Effector memory CD8-positive, alpha-beta T cell (primary cell): Measurements from ENCODE around the gene SCMH1.
A peak's percentile ranks its signal among the peaks of the same experiment; 100 is the strongest.
"Not testable (repeated sequence)": the region's sequence is repeated elsewhere in the genome, so short reads cannot be mapped to it uniquely, and the experiment has no call there.

Experiments
- ATAC-seq: fragments of 150-1000 bp; cut with Tn5 transposase; replicated peaks from 2 replicates; pipeline ENCODE4 v1.10.0; 2021; ENCODE audit warnings: mild to moderate bottlenecking, moderate library complexity
- DNase-seq, 3 experiments: peaks; one replicate each; pipeline ENCODE4 v3.0.0; 2021
- H3K27ac Mint-ChIP-seq, 2 donors: one replicate each; pipeline ENCODE4 v1.8.0; 2022; ENCODE audit warnings: mild to moderate bottlenecking in 2 of 2, mixed read lengths in 2 of 2, moderate library complexity in 2 of 2
- H3K27me3 Mint-ChIP-seq, 2 donors: one replicate each; pipeline ENCODE4 v1.8.0; 2022; ENCODE audit warnings: mixed read lengths in 2 of 2
- H3K36me3 Mint-ChIP-seq: one replicate; pipeline ENCODE4 v1.8.0; 2022; ENCODE audit warnings: mild to moderate bottlenecking, moderate library complexity, mixed read lengths; ENCODE audit not compliant: insufficient read depth
- H3K4me1 Mint-ChIP-seq, 2 donors: one replicate each; pipeline ENCODE4 v1.8.0; 2022; ENCODE audit warnings: low read depth in 2 of 2, mixed read lengths in 2 of 2
- H3K4me3 Mint-ChIP-seq, 2 donors: one replicate each; pipeline ENCODE4 v1.8.0; 2022; ENCODE audit warnings: mild to moderate bottlenecking in 2 of 2, mixed read lengths in 2 of 2, moderate library complexity in 2 of 2
- H3K9me3 Mint-ChIP-seq, 2 donors: one replicate each; pipeline ENCODE4 v1.8.0; 2022; ENCODE audit warnings: mixed read lengths in 2 of 2

The SCMH1 gene

GRCh38 chr1:41152622-41153044 lies 89.5 kb downstream of the SCMH1 start:
- Mint-ChIP-seq H3K27me3 (no peaks in the 10 kb centered on the region), H3K4me3 (no peak overlapping the region)

GRCh38 chr1:41151846-41152245 lies 90.3 kb downstream of the SCMH1 start:
- Mint-ChIP-seq H3K4me1 (no peaks in the 10 kb centered on the region), H3K27me3 (no peaks in the 10 kb centered on the region), H3K36me3 (no peaks in the 10 kb centered on the region), H3K4me3 (no peak overlapping the region), H3K9me3 (no peaks in the 10 kb centered on the region), H3K27ac (no peak overlapping the region)
- DNase-seq, result no peak
- no peak for ATAC-seq

More at GRCh38 chr1:41152622-41153044, 89.5 kb downstream of the SCMH1 start:
- no peak overlapping the region for H3K27ac Mint-ChIP-seq
- DNase-seq, result no peak
- no peaks in the 10 kb centered on the region for H3K36me3 Mint-ChIP-seq
- no peaks in the 10 kb centered on the region for H3K4me1 Mint-ChIP-seq
- no peaks in the 10 kb centered on the region for H3K9me3 Mint-ChIP-seq
- no peak for ATAC-seq

- Mint-ChIP-seq H3K4me3 (no peak overlapping the region), H3K4me1 (no peaks in the 10 kb centered on the region), H3K27me3 (no peaks in the 10 kb centered on the region), H3K36me3 (no peaks in the 10 kb centered on the region), H3K9me3 (no peaks in the 10 kb centered on the region), H3K27ac (no peak overlapping the region)
- ATAC-seq (no peak), DNase-seq (no peak)
Observed at GRCh38 chr1:41149570-41149969, 92.5 kb downstream of the SCMH1 start.

GRCh38 chr1:41144285-41144684 lies 97.8 kb downstream of the SCMH1 start:
- Mint-ChIP-seq H3K36me3 (no peaks in the 10 kb centered on the region), H3K9me3 (no peaks in the 10 kb centered on the region), H3K4me3 (no peak overlapping the region), H3K27me3 (no peaks in the 10 kb centered on the region), H3K27ac (no peak overlapping the region), H3K4me1 (no peaks in the 10 kb centered on the region)
- DNase-seq (no peak), ATAC-seq (no peak)

GRCh38 chr1:41138549-41138948 lies 103.6 kb downstream of the SCMH1 start:
- no peak overlapping the region for H3K4me3 Mint-ChIP-seq
- no peaks in the 10 kb centered on the region for H3K27me3 Mint-ChIP-seq
- H3K4me1 Mint-ChIP-seq, result no peaks in the 10 kb centered on the region
- ATAC-seq (no peak), DNase-seq (no peak)
- no peaks in the 10 kb centered on the region for H3K9me3 Mint-ChIP-seq
- no peaks in the 10 kb centered on the region for H3K36me3 Mint-ChIP-seq
- no peak overlapping the region for H3K27ac Mint-ChIP-seq

- Mint-ChIP-seq H3K4me3 (no peak overlapping the region), H3K27me3 (no peaks in the 10 kb centered on the region), H3K9me3 (no peaks in the 10 kb centered on the region), H3K4me1 (no peaks in the 10 kb centered on the region), H3K27ac (peak overlapping the region in 1 of 2 donors; percentile 36), H3K36me3 (no peaks in the 10 kb centered on the region)
- DNase-seq, result no peak
- no peak for ATAC-seq
Observed at GRCh38 chr1:41135196-41135947, 106.7 kb downstream of the SCMH1 start.

GRCh38 chr1:41134325-41134724 lies 107.8 kb downstream of the SCMH1 start:
- not testable (repeated sequence) for H3K4me1 Mint-ChIP-seq, ATAC-seq, H3K4me3 Mint-ChIP-seq, H3K27me3 Mint-ChIP-seq, H3K27ac Mint-ChIP-seq, DNase-seq, H3K9me3 Mint-ChIP-seq, H3K36me3 Mint-ChIP-seq

GRCh38 chr1:41122851-41123518 lies 119.1 kb downstream of the SCMH1 start:
- DNase-seq (no peak), ATAC-seq (no peak)
- no peak overlapping the region for H3K4me3 Mint-ChIP-seq
- H3K27me3 Mint-ChIP-seq, result no peaks in the 10 kb centered on the region
- H3K36me3 Mint-ChIP-seq, result peaks cover 3% of the 10 kb centered on the region
- peaks cover 0 to 5% of the 10 kb centered on the region in 2 donors for H3K4me1 Mint-ChIP-seq
- no peak overlapping the region for H3K27ac Mint-ChIP-seq
- H3K9me3 Mint-ChIP-seq, result no peaks in the 10 kb centered on the region

- DNase-seq (no peak), ATAC-seq (no peak)
- Mint-ChIP-seq H3K27ac (no peak overlapping the region), H3K27me3 (no peaks in the 10 kb centered on the region), H3K36me3 (peaks cover 3% of the 10 kb centered on the region), H3K9me3 (no peaks in the 10 kb centered on the region), H3K4me3 (no peak overlapping the region), H3K4me1 (peaks cover 0 to 5% of the 10 kb centered on the region in 2 donors)
Observed at GRCh38 chr1:41122148-41122547, 120.0 kb downstream of the SCMH1 start.

GRCh38 chr1:41118645-41119044 lies 123.5 kb downstream of the SCMH1 start:
- Mint-ChIP-seq H3K27me3 (no peaks in the 10 kb centered on the region), H3K27ac (no peak overlapping the region), H3K9me3 (no peaks in the 10 kb centered on the region), H3K4me1 (peaks cover 0 to 5% of the 10 kb centered on the region in 2 donors), H3K4me3 (no peak overlapping the region), H3K36me3 (no peaks in the 10 kb centered on the region)
- no peak for ATAC-seq
- no peak for DNase-seq

GRCh38 chr1:41117241-41117640 lies 124.9 kb downstream of the SCMH1 start:
- H3K27me3 Mint-ChIP-seq, ATAC-seq, H3K27ac Mint-ChIP-seq, H3K9me3 Mint-ChIP-seq, H3K4me3 Mint-ChIP-seq, H3K36me3 Mint-ChIP-seq, DNase-seq, H3K4me1 Mint-ChIP-seq: not testable (repeated sequence)

GRCh38 chr1:41110736-41111135 lies 131.4 kb downstream of the SCMH1 start:
- no peak overlapping the region for H3K27ac Mint-ChIP-seq
- H3K9me3 Mint-ChIP-seq, result no peaks in the 10 kb centered on the region
- DNase-seq (no peak), ATAC-seq (no peak)
- no peaks in the 10 kb centered on the region for H3K27me3 Mint-ChIP-seq
- H3K4me1 Mint-ChIP-seq, result no peaks in the 10 kb centered on the region
- no peak overlapping the region for H3K4me3 Mint-ChIP-seq
- peaks cover 3% of the 10 kb centered on the region for H3K36me3 Mint-ChIP-seq

- Mint-ChIP-seq H3K27ac (no peak overlapping the region), H3K4me1 (no peaks in the 10 kb centered on the region), H3K27me3 (no peaks in the 10 kb centered on the region), H3K4me3 (no peak overlapping the region), H3K36me3 (peaks cover 3% of the 10 kb centered on the region), H3K9me3 (no peaks in the 10 kb centered on the region)
- ATAC-seq, result no peak
- no peak for DNase-seq
Observed at GRCh38 chr1:41110286-41110685, 131.8 kb downstream of the SCMH1 start.
